H1 (cell line): ENCODE results near the gene RPS6KC1. TPM values are rescaled to one million over a fixed set of nuclear protein-coding genes. Genes with fewer than 3 reads are reported as not detected.

Source experiments
- CTCF ChIA-PET: fragments of 300-600 bp; sonication (Branson Sonifier 250); formaldehyde crosslinking; loops from one replicate; lab custom pipeline; 2021; ENCODE audit not compliant: partially characterized antibody; lab: Charles Lee
- POLR2A ChIA-PET: fragments of 300-600 bp; sonication (Branson Sonifier 250); formaldehyde crosslinking; loops from one replicate; lab custom pipeline; 2021; ENCODE audit warnings: inconsistent platforms; ENCODE audit not compliant: partially characterized antibody; lab: Charles Lee
- DNase-seq, 2 experiments: peaks; one replicate each; pipeline versions ENCODE4 v3.0.0 to v3.0.0-alpha.2; 2010 to 2022; ENCODE audit warnings: low spot score in 2 of 2, low read depth in 1 of 2, mixed read lengths in 1 of 2
- FAIRE-seq: peaks from 2 replicates; lab custom pipeline; 2011; peaks lifted over from hg19 to GRCh38; lab: Jason Lieb, UNC
- H2AFZ ChIP-seq: 2 replicates; pipeline ENCODE4 v1.8.1; 2012; ENCODE audit warnings: low read length, inconsistent platforms
- H2AK5ac ChIP-seq: 2 replicates; pipeline ENCODE4 v1.6.1; 2013; ENCODE audit warnings: low read depth, low read length
- H2BK120ac ChIP-seq: replicated peaks from 2 replicates; pipeline ENCODE3; 2013; ENCODE audit warnings: low read depth, low read length, inconsistent platforms
- H2BK12ac ChIP-seq: 2 replicates; pipeline ENCODE4 v1.6.1; 2013; ENCODE audit warnings: low read depth, low read length
- H2BK15ac ChIP-seq: 2 replicates; pipeline ENCODE4 v1.6.1; 2013; ENCODE audit warnings: low read length
- H2BK20ac ChIP-seq: 2 replicates; pipeline ENCODE4 v1.6.1; 2013; ENCODE audit warnings: low read length
- H2BK5ac ChIP-seq: 2 replicates; pipeline ENCODE4 v1.6.1; 2013; ENCODE audit warnings: low read depth, low read length
- H3K14ac ChIP-seq: 2 replicates; pipeline ENCODE4 v1.6.1; 2013; ENCODE audit warnings: inconsistent platforms; ENCODE audit not compliant: insufficient read length
- H3K18ac ChIP-seq: 2 replicates; pipeline ENCODE4 v1.6.1; 2013; ENCODE audit warnings: low read length; ENCODE audit errors: extremely low read depth
- H3K23ac ChIP-seq: 2 replicates; pipeline ENCODE4 v1.6.1; 2013; ENCODE audit warnings: inconsistent platforms; ENCODE audit not compliant: insufficient read length
- H3K23me2 ChIP-seq: 2 replicates; pipeline ENCODE4 v1.6.1; 2013; ENCODE audit warnings: low read depth, low read length
- H3K27ac ChIP-seq: 2 replicates; pipeline ENCODE4 v1.6.1; 2011; ENCODE audit warnings: low read depth, low read length, inconsistent platforms
- H3K27me3 ChIP-seq, 4 experiments: replicated peaks in 1 of 4; 1 replicate in 1 of 4; 2 replicates in 3 of 4; pipeline versions ENCODE4 v1.6.1 to v1.8.1; 2011 to 2013; ENCODE audit warnings: low read length in 3 of 4, mild to moderate bottlenecking in 3 of 4, inconsistent platforms in 2 of 4, mixed read lengths in 2 of 4, moderate library complexity in 1 of 4; ENCODE audit not compliant: control insufficient read depth in 3 of 4, insufficient read depth in 3 of 4; ENCODE audit errors: extremely low read depth in 1 of 4
- H3K36me3 ChIP-seq, 4 experiments: 2 replicates each; pipeline versions ENCODE4 v1.6.1 to v1.8.1; 2011 to 2013; ENCODE audit warnings: mild to moderate bottlenecking in 4 of 4, low read length in 3 of 4, moderate library complexity in 2 of 4, control low read depth in 1 of 4, inconsistent platforms in 1 of 4; ENCODE audit not compliant: insufficient read depth in 4 of 4, control insufficient read depth in 2 of 4
- H3K4ac ChIP-seq: replicated peaks from 2 replicates; pipeline ENCODE3; 2013; ENCODE audit warnings: low read length, low read depth, mixed read lengths, inconsistent platforms; ENCODE audit not compliant: insufficient read length
- H3K4me1 ChIP-seq, 4 experiments: replicated peaks in 1 of 4; 1 replicate in 1 of 4; 2 replicates in 3 of 4; pipeline versions ENCODE4 v1.6.1 to v1.8.1; 2011 to 2013; ENCODE audit warnings: low read length in 3 of 4, inconsistent platforms in 2 of 4, mixed read lengths in 1 of 4; ENCODE audit not compliant: insufficient read depth in 4 of 4, control insufficient read depth in 3 of 4
- H3K4me2 ChIP-seq, 2 experiments: 2 replicates each; pipeline versions ENCODE4 v1.6.1 to v1.8.1; 2011 to 2013; ENCODE audit warnings: low read depth in 2 of 2, low read length in 2 of 2, control low read depth in 1 of 2, inconsistent platforms in 1 of 2, mild to moderate bottlenecking in 1 of 2; ENCODE audit not compliant: insufficient read depth in 1 of 2
- H3K4me3 ChIP-seq, 4 experiments: fragments of 200-600, 300-600 bp in 1 of 4; sonication (generic), shearing (Covaris generic), sonication (Bioruptor Twin) in 1 of 4; 2 replicates each; pipeline versions ENCODE4 v1.5.1 to v1.8.1; 2011 to 2016; ENCODE audit warnings: low read length in 4 of 4, low read depth in 3 of 4, control low read depth in 2 of 4, inconsistent platforms in 2 of 4, mild to moderate bottlenecking in 2 of 4, mixed read lengths in 1 of 4, moderate library complexity in 1 of 4; ENCODE audit not compliant: insufficient read depth in 2 of 4; ENCODE audit errors: extremely low read depth in 1 of 4
- H3K56ac ChIP-seq: replicated peaks from 2 replicates; pipeline ENCODE3; 2013; ENCODE audit warnings: low read depth, mild to moderate bottlenecking, mixed read lengths, low read length, inconsistent platforms; ENCODE audit not compliant: insufficient read length
- H3K79me1 ChIP-seq: 2 replicates; pipeline ENCODE4 v1.6.1; 2013; ENCODE audit warnings: low read depth, low read length, control low read depth
- H3K79me2 ChIP-seq, 2 experiments: 2 replicates each; pipeline versions ENCODE4 v1.6.1 to v1.8.1; 2012 to 2013; ENCODE audit warnings: low read length in 2 of 2, mild to moderate bottlenecking in 2 of 2, inconsistent platforms in 1 of 2; ENCODE audit not compliant: insufficient read depth in 2 of 2, control insufficient read depth in 1 of 2
- H3K9ac ChIP-seq, 4 experiments: replicated peaks in 1 of 4; 1 replicate in 1 of 4; 2 replicates in 3 of 4; pipeline versions ENCODE4 v1.6.1 to v1.8.1; 2011 to 2013; ENCODE audit warnings: low read depth in 3 of 4, low read length in 3 of 4, control low read depth in 2 of 4, mild to moderate bottlenecking in 2 of 4, moderate library complexity in 2 of 4, inconsistent platforms in 1 of 4; ENCODE audit errors: extremely low read depth in 1 of 4
- H3K9me3 ChIP-seq, 2 experiments: 2 replicates each; pipeline versions ENCODE4 v1.6.1 to v1.8.1; 2012 to 2013; ENCODE audit warnings: mild to moderate bottlenecking in 2 of 2, moderate library complexity in 2 of 2, control low read depth in 1 of 2, inconsistent platforms in 1 of 2, low read depth in 1 of 2, low read length in 1 of 2, mixed read lengths in 1 of 2; ENCODE audit not compliant: insufficient read depth in 2 of 2
- H4K20me1 ChIP-seq, 2 experiments: replicated peaks in 1 of 2; 2 replicates each; pipeline versions ENCODE3 to v1.8.1; 2011 to 2013; ENCODE audit warnings: inconsistent platforms in 2 of 2, low read length in 2 of 2, mild to moderate bottlenecking in 1 of 2; ENCODE audit not compliant: insufficient read depth in 2 of 2, control insufficient read depth in 1 of 2
- H4K5ac ChIP-seq: 2 replicates; pipeline ENCODE4 v1.6.1; 2013; ENCODE audit warnings: low read length, low read depth, mixed read lengths, inconsistent platforms; ENCODE audit not compliant: insufficient read length
- H4K8ac ChIP-seq: 2 replicates; pipeline ENCODE4 v1.8.0; 2013; ENCODE audit warnings: mild to moderate bottlenecking, moderate library complexity, low read length, inconsistent platforms; ENCODE audit not compliant: insufficient read depth; ENCODE audit errors: extremely low read depth
- H4K91ac ChIP-seq: replicated peaks from 2 replicates; pipeline ENCODE3; 2013; ENCODE audit warnings: low read length, mixed read lengths, inconsistent platforms; ENCODE audit not compliant: insufficient read length
- SIRT6 ChIP-seq: IDR thresholded peaks from one replicate; pipeline ENCODE4 v1.7.1; 2012; ENCODE audit warnings: low read length, inconsistent platforms
- WGBS, 2 experiments: shearing (Covaris generic) in 1 of 2; methylation state at CpG; one replicate each; pipeline versions ENCODE4 v1.1.6 to v1.1.7; 2013 to 2015; ENCODE audit warnings: low lambda C conversion rate in 2 of 2, mixed read lengths in 2 of 2, inconsistent platforms in 1 of 2, low coverage in 1 of 2, missing lambda C conversion rate in 1 of 2; ENCODE audit not compliant: insufficient replicate concordance in 2 of 2, insufficient coverage in 1 of 2, insufficient read length in 1 of 2; ENCODE audit errors: extremely low coverage in 1 of 2, missing lambda C conversion rate in 1 of 2; 5-methylcytosine and 5-hydroxymethylcytosine counted together
- polyA plus RNA-seq, 7 experiments: library from polyadenylated mRNA; depleted of rRNA in 3 of 7; stranded (reverse) in 5 of 7; unstranded in 2 of 7; fragments of >200 nt in 5 of 7; fragments of 200-250 nt in 2 of 7; gene quantifications; 1 replicate in 5 of 7; 2 replicates in 1 of 7; 4 replicates in 1 of 7; pipeline versions ENCODE4 v1.2.1 to v1.2.3, GENCODE V29; 2011 to 2013; ENCODE audit warnings: missing spikeins in 2 of 7, mixed read lengths in 2 of 7
- total RNA-seq: library from RNA; stranded (reverse); fragmentation: NEBNext Ultra II Directional; extraction: Animal tissue kit (Norgen Biotek cat#: 25700); gene quantifications from 2 replicates; pipeline ENCODE4 v1.2.1, GENCODE V29; 2021

RPS6KC1 gene
- total and polyA plus RNA-seq, 2 of the 8 experiments (the other 6 are each of a cell fraction or from before 2014, with no cell fraction given), result 4.9 to 17.6 TPM

DNA sequence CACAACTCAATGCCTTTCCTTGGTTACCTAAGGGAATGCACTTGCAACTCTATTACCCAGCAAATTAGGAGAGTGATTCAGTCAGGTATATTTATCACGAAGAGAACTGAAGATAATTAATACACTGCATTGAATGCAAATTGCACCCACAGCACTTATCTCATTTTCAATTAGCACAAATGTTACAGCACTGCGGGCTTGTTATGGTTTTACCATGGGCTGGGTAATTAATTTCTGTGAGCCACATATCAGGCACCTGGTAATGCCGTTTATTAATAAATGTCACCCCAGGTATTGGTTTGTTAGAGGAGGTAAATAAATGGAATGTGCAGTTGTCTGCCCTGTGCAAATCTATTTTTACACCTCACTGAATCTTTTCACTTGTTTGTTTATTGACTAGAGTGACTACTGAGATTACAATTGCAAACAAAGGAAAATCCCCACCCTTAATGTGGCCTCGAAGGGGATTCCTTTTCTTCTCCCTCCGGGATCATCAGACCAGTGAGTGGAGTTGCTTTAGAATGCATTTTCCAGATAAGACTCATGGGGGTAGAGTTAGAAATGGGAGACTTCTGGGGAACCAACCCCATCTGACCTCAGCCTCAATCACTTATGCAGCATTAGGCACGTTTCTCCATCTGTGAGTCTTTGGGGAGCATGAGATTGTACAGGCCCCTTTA, 269.3 kb downstream of the RPS6KC1 start:
- H2BK5ac ChIP-seq, result no peak overlapping the region
- H3K27ac ChIP-seq, result no peak overlapping the region
- no peak for TF ChIP-seq SIRT6
- H3K4me1 ChIP-seq, result no peaks in the 10 kb centered on the region; a peak in 1 of 7 replicates
- no peak overlapping the region for H3K56ac ChIP-seq
- no peak overlapping the region for H3K9ac ChIP-seq
- H3K4me3 ChIP-seq, result no peak overlapping the region
- no peaks in the 10 kb centered on the region for H3K79me2 ChIP-seq
- no peaks in the 10 kb centered on the region for H3K23me2 ChIP-seq
- no peak overlapping the region for H3K4ac ChIP-seq
- H2BK120ac ChIP-seq, result no peak overlapping the region
- no peak overlapping the region for H2BK15ac ChIP-seq
- no peaks in the 10 kb centered on the region for H3K79me1 ChIP-seq
- H2AK5ac ChIP-seq, result no peak overlapping the region
- H2BK20ac ChIP-seq, result no peak overlapping the region
- H3K14ac ChIP-seq, result no peak overlapping the region
- FAIRE-seq (no peak), DNase-seq (no peak)
- ChIA-PET POLR2A (no interaction called here), CTCF (no interaction called here)
- no peak overlapping the region for H4K91ac ChIP-seq
- H3K27me3 ChIP-seq, result no peaks in the 10 kb centered on the region
- H3K18ac ChIP-seq, result no peak overlapping the region
- 0 out of 4 replicates have a peak, but pooled peaks cover 0 to 10% of the 10 kb centered on the region in 2 experiments for H3K9me3 ChIP-seq
- no peak overlapping the region for H2BK12ac ChIP-seq
- no peaks in the 10 kb centered on the region for H4K20me1 ChIP-seq
- H4K8ac ChIP-seq, result no peak overlapping the region
- H3K36me3 ChIP-seq, result no peaks in the 10 kb centered on the region
- H2AFZ ChIP-seq, result no peak overlapping the region
- no peak overlapping the region for H3K23ac ChIP-seq
- H4K5ac ChIP-seq, result no peak overlapping the region
- WGBS, 2 experiments, result 77% methylated on average over 6 of the region's 6 CpGs; no CpG with 5 or more reads in 1 of the 2 experiments
- no peak overlapping the region for H3K4me2 ChIP-seq

Other genes with a start within 250 kb of the RPS6KC1 start
- 0.65 TPM in 1 of 2 replicates, not detected in the other for gene SPATA45, start 203.6 kb upstream of the RPS6KC1 start, total RNA-seq
- 0.21 TPM in 1 of 2 replicates, not detected in the other for gene SPATA45, start 203.6 kb upstream of the RPS6KC1 start, polyA plus RNA-seq (2011; rRNA removed)
- 66.2 and 75.7 TPM in 2 replicates for gene FLVCR1, start 193.0 kb upstream of the RPS6KC1 start, total RNA-seq
- 31.8 and 36.4 TPM in 2 replicates for gene FLVCR1, start 193.0 kb upstream of the RPS6KC1 start, polyA plus RNA-seq (2011; rRNA removed)
- 184 and 187 TPM in 2 replicates for gene VASH2, start 100.7 kb upstream of the RPS6KC1 start, total RNA-seq
- 44.0 and 51.4 TPM in 2 replicates for gene VASH2, start 100.7 kb upstream of the RPS6KC1 start, polyA plus RNA-seq (2011; rRNA removed)
- 36.0 and 39.9 TPM in 2 replicates for gene ANGEL2, start 35.4 kb upstream of the RPS6KC1 start, total RNA-seq
- 15.7 and 18.1 TPM in 2 replicates for gene ANGEL2, start 35.4 kb upstream of the RPS6KC1 start, polyA plus RNA-seq (2011; rRNA removed)